SK-N-SH (cell line): ENCODE data around the gene CYP2A7.
"Not testable (repeated sequence)": the region's sequence is repeated elsewhere in the genome, so short reads cannot be mapped to it uniquely, and the experiment has no call there.

Experiments used
- EP300 ChIP-seq, 2 experiments: IDR thresholded peaks; 2 replicates each; pipeline versions ENCODE4 v1.4.0 to v1.6.1; 2012; ENCODE audit warnings: borderline replicate concordance in 1 of 2, low read depth in 1 of 2, low read length in 1 of 2
- FOXM1 ChIP-seq: IDR thresholded peaks from 2 replicates; pipeline ENCODE4 v1.4.0; 2012; ENCODE audit warnings: low read depth, mild to moderate bottlenecking
- GABPA ChIP-seq: IDR thresholded peaks from 2 replicates; pipeline ENCODE4 v1.4.0; 2012; ENCODE audit warnings: low read depth, mild to moderate bottlenecking
- MXI1 ChIP-seq: IDR thresholded peaks from 2 replicates; pipeline ENCODE4 v1.6.1; 2012; ENCODE audit warnings: mild to moderate bottlenecking, low read depth, low read length, improper control_type of control experiment
- POLR2AphosphoS5 ChIP-seq: IDR thresholded peaks from 2 replicates; pipeline ENCODE4 v1.6.1; 2012; ENCODE audit warnings: low read depth, low read length
- RCOR1 ChIP-seq: fragments of 150-350 bp; IDR thresholded peaks from 2 replicates; pipeline ENCODE4 v1.6.1; 2017; ENCODE audit warnings: antibody characterized with exemption, low read length
- REST ChIP-seq: IDR thresholded peaks from 2 replicates; pipeline ENCODE4 v1.6.1; 2012; ENCODE audit warnings: mild to moderate bottlenecking, low read depth, low read length, moderate library complexity
- TAF1 ChIP-seq: IDR thresholded peaks from 2 replicates; pipeline ENCODE4 v1.6.1; 2012; ENCODE audit warnings: low read depth, mild to moderate bottlenecking, low read length, moderate library complexity, borderline replicate concordance
- USF2 ChIP-seq: fragments of 150-350 bp; IDR thresholded peaks from 2 replicates; pipeline ENCODE4 v1.6.1; 2017; ENCODE audit warnings: antibody characterized with exemption, low read length, low read depth, borderline replicate concordance
- TF ChIP-seq, protein P1 (sequence below): fragments of 200-600 bp; sonication (generic); IDR thresholded peaks from 2 replicates; pipeline ENCODE4 v1.6.1; 2017; ENCODE audit warnings: antibody characterized with exemption, mild to moderate bottlenecking, moderate library complexity
- TF ChIP-seq, protein P2 (sequence below): IDR thresholded peaks from 2 replicates; pipeline ENCODE4 v1.4.0; 2012; ENCODE audit warnings: low read depth

DNA sequence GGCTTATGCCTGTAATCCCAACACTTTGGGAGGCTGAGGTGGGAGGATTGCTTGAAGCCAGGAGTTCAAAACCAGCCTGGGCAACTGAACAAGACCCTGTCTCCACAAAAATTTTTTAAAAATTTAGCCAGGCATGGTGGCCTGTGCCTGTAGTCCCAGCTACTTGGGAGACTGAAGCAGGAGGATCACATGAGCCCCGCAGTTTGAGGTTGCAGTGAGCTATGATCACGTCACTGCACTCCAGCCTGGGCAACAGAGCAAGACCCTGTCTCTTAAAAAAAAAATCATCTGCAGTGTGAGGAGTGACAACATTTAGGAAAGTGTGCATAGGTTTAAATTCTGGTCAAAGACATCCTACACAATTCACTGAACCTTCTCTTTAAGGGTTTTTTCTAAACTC lies 48.8 kb upstream of the CYP2A7 start:
- TF ChIP-seq USF2; FOXM1; EP300 (IDR thresholded peaks at IDR 0.05; ENCODE audit: borderline replicate concordance in 1 of 2, low read depth in 1 of 2, low read length in 1 of 2); TAF1; REST; MXI1; GABPA; POLR2AphosphoS5; RCOR1: not testable (repeated sequence)
- TF ChIP-seq, protein P1, sequence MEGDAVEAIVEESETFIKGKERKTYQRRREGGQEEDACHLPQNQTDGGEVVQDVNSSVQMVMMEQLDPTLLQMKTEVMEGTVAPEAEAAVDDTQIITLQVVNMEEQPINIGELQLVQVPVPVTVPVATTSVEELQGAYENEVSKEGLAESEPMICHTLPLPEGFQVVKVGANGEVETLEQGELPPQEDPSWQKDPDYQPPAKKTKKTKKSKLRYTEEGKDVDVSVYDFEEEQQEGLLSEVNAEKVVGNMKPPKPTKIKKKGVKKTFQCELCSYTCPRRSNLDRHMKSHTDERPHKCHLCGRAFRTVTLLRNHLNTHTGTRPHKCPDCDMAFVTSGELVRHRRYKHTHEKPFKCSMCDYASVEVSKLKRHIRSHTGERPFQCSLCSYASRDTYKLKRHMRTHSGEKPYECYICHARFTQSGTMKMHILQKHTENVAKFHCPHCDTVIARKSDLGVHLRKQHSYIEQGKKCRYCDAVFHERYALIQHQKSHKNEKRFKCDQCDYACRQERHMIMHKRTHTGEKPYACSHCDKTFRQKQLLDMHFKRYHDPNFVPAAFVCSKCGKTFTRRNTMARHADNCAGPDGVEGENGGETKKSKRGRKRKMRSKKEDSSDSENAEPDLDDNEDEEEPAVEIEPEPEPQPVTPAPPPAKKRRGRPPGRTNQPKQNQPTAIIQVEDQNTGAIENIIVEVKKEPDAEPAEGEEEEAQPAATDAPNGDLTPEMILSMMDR = not testable (repeated sequence)
- TF ChIP-seq, protein P2, sequence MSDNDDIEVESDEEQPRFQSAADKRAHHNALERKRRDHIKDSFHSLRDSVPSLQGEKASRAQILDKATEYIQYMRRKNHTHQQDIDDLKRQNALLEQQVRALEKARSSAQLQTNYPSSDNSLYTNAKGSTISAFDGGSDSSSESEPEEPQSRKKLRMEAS = not testable (repeated sequence)
